ENCODE data around the gene RNF208.

The RNF208 gene

DNA sequence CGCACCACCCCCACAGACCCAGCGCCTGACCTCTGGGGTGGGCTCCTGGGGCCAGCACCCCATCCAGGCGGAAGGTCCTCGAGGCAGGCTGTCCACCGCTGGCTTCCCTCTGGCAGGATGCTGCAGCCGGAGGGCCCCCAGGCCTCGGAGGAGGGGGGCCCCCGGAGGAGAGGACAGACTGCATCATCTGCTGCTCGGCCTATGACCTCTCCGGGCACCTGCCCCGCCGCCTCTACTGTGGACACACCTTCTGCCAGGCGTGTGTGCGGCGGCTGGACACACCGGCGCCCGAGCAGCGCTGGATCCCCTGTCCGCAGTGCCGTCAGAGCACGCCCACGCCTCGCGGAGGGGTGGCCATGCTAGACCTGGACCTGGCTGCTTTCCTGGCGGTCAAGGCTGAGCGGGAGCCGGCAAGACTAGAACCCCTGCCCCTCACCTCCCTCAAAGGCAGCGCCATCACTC lies 6.5 kb upstream of the RNF208 start:
- no peak for DNase-seq (ENCODE audit: low read depth in 2 of 3, low spot score in 2 of 3)

DNA sequence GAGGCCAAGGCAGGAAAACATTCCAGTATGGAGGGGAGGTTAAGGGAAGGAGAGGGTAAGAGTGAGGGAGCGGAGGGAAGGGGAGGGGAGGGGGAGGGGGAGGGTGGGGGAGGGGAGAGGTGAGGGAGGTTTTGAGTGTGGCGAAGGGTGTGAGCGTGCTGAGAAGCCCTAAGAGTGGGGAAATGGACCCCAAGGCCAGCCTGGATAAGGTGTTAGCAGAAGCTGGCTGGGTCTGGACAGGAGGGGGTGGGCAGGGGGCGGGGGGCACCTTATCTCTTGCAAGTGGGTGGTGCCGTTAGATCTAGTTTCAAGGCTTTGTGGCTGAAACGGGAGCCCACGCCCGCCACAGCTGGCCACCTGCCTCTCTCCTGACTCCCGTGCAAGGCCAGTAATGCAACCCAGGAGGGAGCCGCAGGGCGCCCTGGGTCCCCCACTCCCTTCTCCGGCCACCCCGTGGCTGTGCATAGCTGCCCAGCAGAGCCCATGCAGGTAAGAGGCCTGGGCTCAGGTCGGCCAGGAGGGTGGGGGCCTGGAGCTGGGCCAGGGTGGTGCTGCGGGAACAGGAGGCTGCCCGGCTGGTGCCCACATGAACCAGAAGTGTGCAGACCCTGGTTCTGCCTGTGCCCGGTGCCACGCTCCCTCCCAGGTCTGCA lies 5.9 kb upstream of the RNF208 start:
- no peak for DNase-seq (ENCODE audit: low read depth in 2 of 3, low spot score in 2 of 3)

DNA sequence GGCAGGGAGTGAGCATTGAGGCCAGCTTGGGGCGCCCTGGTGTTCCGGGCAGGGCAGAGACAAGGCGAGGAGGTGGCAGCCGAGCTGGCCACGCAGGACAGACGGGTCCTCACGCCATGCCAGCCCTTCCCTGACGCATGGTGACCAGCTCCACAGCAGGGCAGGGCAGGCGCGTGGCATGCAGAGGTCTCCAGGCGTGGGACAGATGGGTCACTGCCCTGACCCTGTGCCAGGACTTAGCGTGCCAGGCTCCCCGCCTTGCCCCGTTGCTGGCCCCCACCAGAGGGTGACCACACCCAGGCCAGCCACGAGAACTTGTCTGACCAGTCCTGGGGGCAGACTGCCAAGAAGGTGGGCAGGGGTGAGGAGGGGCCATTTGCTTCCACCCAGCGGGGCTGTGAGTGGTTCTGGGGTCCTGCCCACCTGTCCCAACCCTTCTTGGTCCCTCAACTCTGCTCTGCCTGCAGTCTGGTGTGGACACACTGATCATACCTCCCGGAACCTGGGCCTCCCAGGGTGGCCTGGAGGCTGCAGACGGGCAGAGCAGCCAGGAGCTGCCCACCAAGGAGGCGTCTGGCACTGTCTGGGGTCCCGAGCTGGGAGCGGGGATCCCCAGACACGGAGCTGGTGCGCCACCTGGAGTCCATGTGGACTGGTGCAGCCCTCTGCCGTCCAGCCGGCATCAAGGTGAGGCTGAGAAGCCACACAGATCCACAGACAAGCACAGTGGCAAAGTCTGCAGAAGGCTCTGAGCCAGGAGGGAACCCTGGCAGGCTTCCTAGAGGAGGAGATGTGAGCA lies 5.2 kb upstream of the RNF208 start, which contains the start of gene RNF224:
TSS of gene RNF224 (plus strand) at position 449 of the 799 bp plus-strand sequence. CDS start 834 bp downstream, outside the sequence.
- peak; percentile 51 to 79 (median 72) for DNase-seq (ENCODE audit: low read depth in 2 of 3, low spot score in 2 of 3)

DNA sequence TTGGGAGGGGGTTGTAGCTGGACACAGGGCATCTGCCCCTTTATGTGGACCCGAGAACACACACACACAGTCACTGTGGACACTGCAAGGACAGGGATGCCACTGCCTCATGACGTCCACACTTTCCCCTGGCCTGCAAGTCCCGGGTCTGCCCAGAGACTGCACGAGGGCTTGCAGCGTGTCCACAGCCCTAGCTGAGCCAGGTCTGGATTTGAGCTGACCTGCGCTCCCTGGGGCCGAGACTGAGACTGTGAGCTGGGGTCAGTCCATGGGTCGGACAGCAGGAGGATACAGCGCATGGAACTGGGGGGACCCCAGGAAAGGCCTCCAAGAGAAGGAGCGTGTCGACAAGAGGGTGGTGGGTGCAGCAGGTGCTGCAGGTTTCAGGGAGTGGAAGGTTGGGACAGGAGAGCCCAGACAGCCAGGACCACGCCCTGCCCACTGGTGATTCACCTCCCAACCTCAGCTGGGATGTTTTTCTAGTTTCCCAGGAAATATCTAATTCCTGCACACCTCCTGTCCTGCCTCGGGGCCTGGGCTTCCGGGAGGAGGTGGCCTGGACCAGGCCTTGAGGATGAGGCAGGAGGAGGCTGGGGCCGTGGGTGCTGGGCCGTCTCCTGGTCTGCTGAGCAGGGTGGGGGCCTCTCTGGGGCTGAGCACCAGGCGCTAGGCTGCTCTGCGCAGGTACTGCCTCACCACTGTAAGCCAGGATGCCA lies 4.5 kb upstream of the RNF208 start:
- DNase-seq (ENCODE audit: low read depth in 2 of 3, low spot score in 2 of 3) = no peak

DNA sequence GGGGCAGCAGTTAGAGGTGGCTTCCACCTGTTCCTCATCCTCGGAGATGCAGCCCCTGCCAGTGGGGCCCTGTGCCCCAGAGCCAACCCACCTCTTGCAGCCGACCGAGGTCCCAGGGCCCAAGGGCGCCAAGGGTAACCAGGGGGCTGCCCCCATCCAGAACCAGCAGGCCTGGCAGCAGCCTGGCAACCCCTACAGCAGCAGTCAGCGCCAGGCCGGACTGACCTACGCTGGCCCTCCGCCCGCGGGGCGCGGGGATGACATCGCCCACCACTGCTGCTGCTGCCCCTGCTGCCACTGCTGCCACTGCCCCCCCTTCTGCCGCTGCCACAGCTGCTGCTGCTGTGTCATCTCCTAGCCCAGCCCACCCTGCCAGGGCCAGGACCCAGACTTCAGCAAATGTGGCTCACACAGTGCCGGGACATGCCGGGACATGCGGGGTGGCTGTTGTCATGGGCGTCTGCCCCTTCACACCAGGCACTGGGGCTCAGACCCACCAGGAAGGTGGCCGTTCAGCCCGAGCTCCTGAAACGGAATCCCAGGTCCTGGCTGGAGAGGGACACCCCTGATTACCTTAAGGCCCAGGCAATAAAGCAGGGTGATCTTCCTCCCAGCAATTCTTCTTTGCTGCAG lies 3.8 kb upstream of the RNF208 start:
- DNase-seq (ENCODE audit: low read depth in 2 of 3, low spot score in 2 of 3) = no peak

DNA sequence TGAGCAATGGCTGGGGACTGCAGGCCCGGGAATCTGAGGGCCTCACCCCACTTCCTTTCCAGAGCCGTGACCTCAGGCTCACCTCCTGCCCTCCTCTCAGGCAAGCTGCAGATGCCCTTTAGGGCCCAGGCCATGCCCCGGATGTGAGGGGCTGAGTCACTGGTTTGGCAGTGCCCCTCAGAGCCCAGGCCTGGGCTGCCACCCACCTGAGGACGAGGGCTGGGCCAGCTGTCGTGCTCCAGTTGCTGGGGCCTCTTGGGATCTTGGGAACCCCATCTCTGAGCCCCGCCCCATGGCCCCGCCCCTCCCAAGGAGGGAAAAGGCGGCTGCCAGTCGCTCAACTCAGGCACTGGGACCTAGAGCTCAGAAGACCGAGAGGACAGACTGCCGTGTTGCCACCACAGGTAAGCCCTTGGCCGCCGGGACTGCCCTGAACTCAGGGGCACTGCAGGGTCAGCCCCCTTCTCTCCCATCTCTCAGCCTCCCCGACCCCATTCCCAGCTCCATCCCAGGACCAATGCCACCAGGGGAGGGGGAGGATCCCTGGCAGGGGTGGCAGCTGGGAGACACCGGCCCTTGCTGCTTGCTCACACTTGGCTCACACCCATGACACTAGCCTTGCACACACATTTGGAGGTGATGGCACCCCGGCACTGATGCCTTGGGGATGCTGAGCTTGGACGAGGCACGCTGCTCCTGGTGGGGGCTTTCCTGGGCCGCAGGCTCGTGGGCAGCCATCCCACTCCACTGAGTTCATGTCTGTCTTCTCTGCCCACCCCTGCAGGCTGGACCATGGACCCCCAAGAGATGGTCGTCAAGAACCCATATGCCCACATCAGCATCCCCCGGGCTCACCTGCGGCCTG lies 3.0 kb upstream of the RNF208 start, which contains the start of gene CYSRT1:
TSS of gene CYSRT1 (plus strand) at position 345 of the 865 bp plus-strand sequence. CDS start at position 793, 448 bp downstream.
- no peak for DNase-seq (ENCODE audit: low read depth in 2 of 3, low spot score in 2 of 3)

DNA sequence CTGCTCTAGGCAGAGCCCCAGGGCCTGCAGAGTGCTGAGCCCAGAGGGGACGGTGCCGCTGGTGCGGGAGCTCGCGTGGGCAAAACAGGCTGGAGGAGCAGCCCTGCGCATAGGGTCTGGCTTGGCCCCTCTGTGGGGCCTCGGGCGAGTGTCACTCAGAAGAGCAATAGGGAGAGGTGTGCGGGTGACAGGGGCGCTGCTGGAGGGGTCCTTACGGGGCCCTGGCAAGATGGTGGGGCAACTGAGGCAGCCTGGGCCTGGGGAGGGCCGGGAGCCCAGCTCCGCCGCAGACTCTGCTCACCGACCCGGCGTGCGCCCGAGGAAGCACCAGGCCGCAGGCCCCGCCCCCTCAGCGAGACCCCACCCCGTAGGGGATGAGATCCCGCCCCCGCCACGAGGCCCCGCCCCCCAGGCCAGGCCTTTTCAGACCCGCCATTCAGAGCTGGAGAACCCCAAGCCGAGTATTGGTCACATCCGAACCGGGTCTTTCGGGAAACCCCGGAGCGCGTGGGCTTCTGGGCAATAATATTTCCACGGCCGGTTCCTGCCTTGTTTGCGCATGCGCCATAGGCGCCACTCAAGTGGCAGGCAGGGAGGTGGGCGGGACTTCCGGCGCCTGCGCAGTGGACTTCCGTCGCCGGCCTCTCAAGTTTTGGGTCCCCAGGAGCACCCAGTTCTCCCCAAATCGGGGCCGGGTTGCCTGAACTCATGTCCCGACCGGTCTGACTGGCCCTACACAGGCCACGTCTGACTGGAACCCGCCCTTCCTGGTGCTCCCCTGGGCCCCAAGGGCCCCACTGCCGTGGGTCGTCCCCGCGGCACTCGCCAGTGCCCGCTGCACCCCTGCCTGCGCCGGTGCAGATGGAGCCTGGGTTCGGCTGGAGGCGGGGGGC lies 1.3 kb upstream of the RNF208 start:
- peak; percentile 97 to 99 (median 99) for DNase-seq (ENCODE audit: low read depth in 2 of 3, low spot score in 2 of 3)

DNA sequence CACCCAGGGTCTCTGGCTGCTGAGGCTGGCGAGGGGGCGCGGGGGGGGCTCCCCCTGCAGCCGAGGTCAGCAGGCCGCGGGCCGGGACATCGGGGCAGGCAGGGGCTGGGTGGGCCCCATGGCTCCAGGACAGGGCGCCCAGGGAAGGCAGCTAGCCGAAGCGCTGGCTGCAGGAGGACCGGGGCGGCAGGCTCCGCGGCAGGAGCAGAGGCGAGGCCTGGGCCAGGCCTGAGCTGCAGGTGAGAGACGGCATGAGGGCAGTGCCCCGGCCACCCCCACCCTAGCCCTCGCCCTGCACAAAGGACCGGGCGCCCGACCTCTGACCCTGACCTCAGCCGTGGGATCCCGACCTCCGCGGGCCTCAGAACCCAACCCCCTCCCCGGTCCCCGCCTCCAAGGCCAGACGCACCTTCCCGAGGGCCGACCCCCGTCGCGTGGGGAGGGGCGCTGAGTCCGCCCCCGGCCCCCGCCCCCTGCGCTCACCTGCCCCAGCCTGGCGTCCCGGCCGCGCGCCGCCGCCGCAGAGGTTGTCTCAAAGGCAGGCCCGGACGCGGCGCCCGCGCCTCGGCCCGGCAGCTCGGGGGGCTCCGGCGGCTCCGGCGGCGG lies 431 bp downstream of the RNF208 start:
- DNase-seq (ENCODE audit: low read depth in 2 of 3, low spot score in 2 of 3) = no peak

DNA sequence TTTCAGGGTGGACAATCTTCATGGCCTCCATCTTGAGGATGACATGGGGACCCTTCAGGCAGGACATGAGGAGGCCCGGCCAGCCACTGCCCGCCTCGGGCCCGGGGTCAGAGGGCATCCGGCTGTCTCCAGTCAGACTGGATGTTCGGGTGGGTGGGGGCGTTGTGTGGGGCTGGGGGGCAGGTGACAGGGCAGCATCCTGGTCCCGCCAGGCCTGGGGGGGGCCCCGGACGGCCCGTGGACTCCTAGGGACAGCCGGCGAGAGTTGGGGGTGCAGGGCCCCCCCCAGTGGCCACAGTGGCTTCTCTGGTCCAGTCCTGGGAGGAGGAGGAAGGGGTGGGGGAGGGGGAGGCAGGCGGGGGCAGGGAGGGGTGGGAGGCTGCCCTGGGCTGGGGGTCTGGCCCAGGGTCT lies 940 bp downstream of the RNF208 start:
- no peak for DNase-seq (ENCODE audit: low read depth in 2 of 3, low spot score in 2 of 3)

DNA sequence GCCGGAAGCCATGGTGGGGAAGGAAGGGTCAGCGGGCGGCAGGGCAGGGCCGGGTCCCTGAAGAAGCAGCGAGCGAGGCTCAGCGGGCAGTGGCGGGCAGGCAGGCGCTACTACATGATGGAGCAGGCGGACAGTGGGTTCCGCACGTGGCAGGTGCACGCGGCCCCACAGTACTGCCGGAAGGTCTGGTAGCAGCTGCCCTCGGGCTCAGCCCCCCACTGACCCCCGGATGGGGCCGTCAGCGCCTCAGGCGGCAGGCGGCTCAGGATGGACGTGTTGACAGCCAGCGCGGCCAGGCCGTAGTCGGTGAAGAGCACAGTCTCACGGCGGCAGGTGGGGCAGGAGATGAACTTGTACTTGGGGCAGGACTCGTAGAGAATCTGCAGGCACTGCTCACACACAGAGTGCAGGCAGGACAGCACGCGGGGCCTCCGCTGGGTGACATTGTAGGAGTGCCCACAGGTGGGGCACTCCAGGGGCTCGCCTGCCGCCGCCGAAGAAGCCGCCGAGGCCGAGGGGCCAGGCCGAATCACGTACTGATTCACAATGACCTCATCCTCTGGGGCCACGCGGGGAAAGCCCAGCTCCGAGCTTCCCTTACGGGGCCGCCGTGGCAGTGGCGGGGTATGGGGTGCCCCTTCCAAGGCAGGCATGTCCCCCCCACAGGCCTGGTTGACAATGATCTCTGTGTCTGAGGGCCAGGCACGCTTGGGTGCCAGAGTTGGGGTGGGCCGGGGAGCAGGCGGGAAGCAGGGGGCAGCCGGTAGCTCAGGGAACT lies 1.5 kb downstream of the RNF208 start:
- no peak for DNase-seq (ENCODE audit: low read depth in 2 of 3, low spot score in 2 of 3)

DNA sequence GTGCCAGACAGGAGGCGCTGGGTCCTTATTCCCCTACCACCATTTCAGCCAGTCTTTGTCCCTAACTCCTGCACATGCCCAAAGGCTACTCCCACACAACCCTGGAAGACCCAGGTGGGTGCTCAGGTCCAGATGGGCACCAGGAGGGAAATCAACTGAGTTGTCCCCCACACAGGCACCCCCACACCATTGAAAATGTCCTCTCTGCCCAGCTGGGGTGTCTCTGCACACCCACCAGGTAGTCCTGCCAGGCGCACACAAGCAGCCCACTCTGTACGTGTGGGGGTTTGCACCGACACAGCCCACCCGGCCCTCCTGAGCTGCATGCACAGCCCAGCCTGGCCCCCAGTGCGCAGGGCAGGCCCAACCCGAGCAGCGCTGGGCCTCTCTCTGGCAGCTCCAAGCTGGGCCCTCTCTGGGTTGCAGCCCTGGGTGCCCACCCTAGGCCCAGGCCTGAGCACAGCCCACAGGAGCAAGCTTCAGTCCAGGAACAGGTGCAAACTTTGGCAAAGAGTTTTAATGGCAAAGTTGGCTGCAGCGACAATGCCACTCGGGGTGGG lies 2.2 kb downstream of the RNF208 start:
- DNase-seq (ENCODE audit: low read depth in 2 of 3, low spot score in 2 of 3) = no peak

DNA sequence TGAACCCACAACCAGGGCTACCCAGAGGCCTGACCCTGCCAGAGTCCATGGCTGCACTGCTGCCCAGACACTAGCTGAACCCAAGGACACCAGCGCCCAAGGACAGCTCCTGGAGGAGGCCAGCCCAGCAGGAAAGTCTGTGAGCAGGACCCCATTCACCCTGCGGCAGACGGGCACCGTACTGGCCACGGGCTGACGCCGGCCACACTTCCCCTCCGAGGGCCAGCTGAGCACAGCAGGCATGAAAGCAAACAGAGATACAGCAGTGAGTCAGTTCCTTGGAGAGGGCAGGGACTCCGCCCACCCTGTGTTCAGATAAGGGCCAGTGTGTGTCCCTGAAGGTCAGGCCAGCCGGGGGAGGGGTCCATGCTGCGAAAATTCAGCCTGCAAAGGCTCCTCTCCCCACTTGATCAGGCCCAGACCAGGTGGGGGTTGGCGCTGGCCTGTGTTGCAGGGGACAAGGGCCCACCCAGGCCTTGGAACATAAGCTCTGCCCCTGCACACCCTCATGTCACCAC lies 3.2 kb downstream of the RNF208 start:
- no peak for DNase-seq (ENCODE audit: low read depth in 2 of 3, low spot score in 2 of 3)

DNA sequence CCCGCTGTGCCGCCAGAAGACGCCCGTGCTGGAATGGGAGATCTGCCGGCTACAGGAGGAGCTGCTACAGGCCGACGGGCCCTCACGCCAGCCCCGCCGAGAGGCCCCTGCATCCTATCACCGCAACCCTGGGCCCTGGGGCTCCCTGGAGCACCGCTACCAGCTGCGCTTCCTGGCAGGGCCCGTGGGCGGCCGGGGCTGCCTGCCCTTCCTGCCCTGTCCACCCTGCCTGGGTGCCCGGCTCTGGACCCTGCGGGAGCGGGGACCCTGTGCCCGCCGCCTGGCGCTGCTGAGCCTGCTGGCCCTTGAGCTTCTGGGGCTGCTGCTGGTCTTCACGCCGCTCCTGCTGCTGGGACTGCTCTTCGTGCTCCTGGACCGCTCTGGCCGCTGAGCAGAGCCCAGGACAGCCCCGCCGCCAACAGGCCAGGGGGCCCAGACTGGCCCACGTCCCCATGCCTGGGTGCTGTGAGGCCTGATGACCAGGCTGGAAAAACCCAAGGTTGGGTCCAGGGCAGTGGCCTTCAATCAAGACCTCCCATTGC lies 3.8 kb downstream of the RNF208 start:
- DNase-seq (ENCODE audit: low read depth in 2 of 3, low spot score in 2 of 3) = no peak

DNA sequence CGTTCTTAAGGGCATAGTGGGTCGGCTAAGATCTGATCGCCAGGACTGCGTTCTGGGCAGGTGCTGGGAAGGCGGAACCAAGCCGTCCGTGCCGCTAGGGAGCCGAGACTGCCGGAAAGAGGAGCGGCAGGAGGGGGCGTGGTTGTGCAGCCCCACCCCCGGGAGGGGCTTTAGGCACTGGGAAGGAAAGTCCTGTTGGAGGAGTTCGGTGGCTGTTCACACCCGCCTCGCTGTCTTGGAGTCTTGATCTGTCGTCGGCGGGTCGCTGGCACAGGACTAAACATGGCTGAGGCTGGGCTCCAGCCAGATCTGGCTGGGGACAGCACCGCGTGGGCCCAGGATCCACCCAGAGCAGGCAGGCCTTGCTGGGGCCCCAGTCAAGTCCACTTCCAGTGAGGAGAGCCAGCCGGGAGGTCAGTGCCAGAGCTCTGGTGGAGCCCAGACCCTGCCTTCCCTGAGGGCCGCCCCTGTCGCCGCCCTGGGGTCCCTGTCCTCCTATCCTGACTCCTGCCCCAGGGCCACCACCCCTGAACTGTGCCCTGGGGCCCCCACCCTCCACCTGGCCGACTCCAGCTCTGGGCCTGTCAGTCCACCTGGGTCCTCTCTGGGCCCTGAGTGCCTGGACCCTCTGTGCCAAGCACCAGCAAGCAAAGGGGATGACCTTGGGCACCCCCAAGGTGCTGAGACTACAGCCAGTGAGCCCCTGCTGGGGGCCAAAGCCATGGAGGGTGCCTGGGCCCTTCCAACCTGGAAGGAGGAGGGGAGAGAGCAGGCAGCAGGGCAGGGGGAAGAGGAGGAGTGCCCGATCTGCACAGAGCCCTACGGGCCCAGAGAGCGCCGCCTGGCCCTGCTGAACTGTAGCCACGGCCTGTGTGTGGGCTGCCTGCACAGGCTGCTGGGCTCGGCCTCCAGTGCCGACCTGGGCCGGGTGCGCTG lies 4.5 kb downstream of the RNF208 start:
- DNase-seq (ENCODE audit: low read depth in 2 of 3, low spot score in 2 of 3) = no peak

DNA sequence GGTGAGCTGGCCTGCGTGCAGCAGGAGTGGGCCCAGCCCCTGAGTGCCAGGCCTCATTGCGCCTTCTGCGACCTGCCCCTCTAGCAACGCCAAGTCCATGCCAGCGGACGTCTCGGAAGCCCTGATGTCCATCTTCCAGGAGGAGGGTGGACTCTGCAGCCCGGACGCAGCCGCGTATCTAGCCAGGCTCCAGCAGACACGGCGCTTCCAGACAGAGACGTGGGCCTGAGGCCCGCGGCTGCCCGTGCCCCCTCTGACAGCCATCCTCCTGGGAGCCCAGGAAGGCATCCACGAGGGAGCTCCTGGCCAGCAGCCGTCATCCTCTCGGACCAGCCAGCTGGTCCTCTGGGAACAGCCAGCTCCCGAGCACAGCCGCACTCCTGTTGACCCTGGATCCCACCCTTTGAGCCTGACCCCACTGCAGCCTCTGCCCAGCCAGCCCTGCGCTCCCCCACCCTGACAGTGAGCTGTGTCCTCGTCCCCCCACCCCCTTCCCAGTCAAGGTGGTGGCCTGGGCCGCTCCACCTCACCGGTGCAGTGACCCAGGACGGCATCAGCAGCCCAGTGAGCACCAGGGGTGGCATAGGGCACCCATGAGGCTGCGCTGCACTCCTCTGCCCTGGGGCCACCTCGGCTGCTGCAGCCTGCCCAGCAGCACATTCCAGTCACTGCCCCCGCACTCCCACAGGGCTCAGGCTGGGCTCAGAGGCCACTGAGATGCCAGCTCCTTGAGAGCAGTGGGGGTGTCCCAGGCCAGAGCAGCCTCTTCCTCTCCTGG lies 5.7 kb downstream of the RNF208 start:
- no peak for DNase-seq (ENCODE audit: low read depth in 2 of 3, low spot score in 2 of 3)

Data from activated CD8-positive, alpha-beta memory T cell treated with anti-CD3 and anti-CD28 coated beads for 48 hours (primary cell).